ENCODE measurements around the gene RTN4. TPM values are rescaled to one million over a fixed set of nuclear protein-coding genes. Genes with fewer than 3 reads are reported as not detected.

The RTN4 gene
- polyA plus RNA-seq, 3 donors = 111 to 163 (median 158) TPM

- no peak overlapping the region for H3K4me2 ChIP-seq (replicated peaks; ENCODE audit: extremely low read depth, low read length, poor library complexity, severe bottlenecking)
- Mint-ChIP-seq H3K36me3 (peaks cover 28 to 29% of the 10 kb centered on the region in 2 donors), H3K4me3 (no peak overlapping the region), H3K27me3 (ENCODE audit: low read depth in 3 of 3) (no peaks in the 10 kb centered on the region), H3K4me1 (peaks cover 2% of the 10 kb centered on the region), H3K27ac (no peak overlapping the region), H3K9me3 (no peaks in the 10 kb centered on the region)
- no peak overlapping the region for H2AFZ ChIP-seq (ENCODE audit: insufficient read depth, low read depth, low read length, poor library complexity, severe bottlenecking)
- no peak for DNase-seq
- no peaks in the 10 kb centered on the region for H3K27me3 ChIP-seq (ENCODE audit: control insufficient read depth in 2 of 2, insufficient read depth in 2 of 2, low read length in 2 of 2)
- peaks cover 30 to 43% of the 10 kb centered on the region in 2 donors for H3K36me3 ChIP-seq (replicated peaks in 1 of 2; ENCODE audit: control insufficient read depth in 1 of 2, insufficient read depth in 2 of 2, low read length in 2 of 2)
- H3K27ac ChIP-seq (ENCODE audit: low read depth in 1 of 2, low read length in 2 of 2) = no peak overlapping the region
- peaks cover 100% of the 10 kb centered on the region for H4K20me1 ChIP-seq (ENCODE audit: insufficient read depth, low read length)
- H3K79me2 ChIP-seq (ENCODE audit: insufficient read depth, low read length) = peaks cover 100% of the 10 kb centered on the region
- TF ChIP-seq CTCF (IDR thresholded peaks at IDR 0.05) = no peak
- no peak overlapping the region for H3K9ac ChIP-seq (ENCODE audit: insufficient read depth, low read length, poor library complexity, severe bottlenecking)
- intact Hi-C loops (cut with micrococcal nuclease) = no loop called here
- 100% methylated on average over 1 of the region's 3 CpGs for WGBS (ENCODE audit: insufficient coverage)
- no peaks in the 10 kb centered on the region for H3K9me3 ChIP-seq (replicated peaks in 1 of 2; ENCODE audit: control insufficient read depth in 1 of 2, insufficient read depth in 1 of 2, low read length in 2 of 2)
- H3K4me1 ChIP-seq (ENCODE audit: control insufficient read depth in 1 of 2, insufficient read depth in 2 of 2, low read length in 2 of 2) = no peaks in the 10 kb centered on the region
- no peak overlapping the region for H3K4me3 ChIP-seq (replicated peaks in 1 of 3; ENCODE audit: low read depth in 2 of 3, low read length in 3 of 3)
Measured at GRCh38 chr2:54988612-54989011, 61.6 kb downstream of the RTN4 start.

- no peak for TF ChIP-seq CTCF (IDR thresholded peaks at IDR 0.05)
- Histone ChIP-seq H2AFZ (ENCODE audit: insufficient read depth, low read depth, low read length, poor library complexity, severe bottlenecking) (no peak overlapping the region), H3K27me3 (ENCODE audit: control insufficient read depth in 2 of 2, insufficient read depth in 2 of 2, low read length in 2 of 2) (no peaks in the 10 kb centered on the region), H3K79me2 (ENCODE audit: insufficient read depth, low read length) (peaks cover 94% of the 10 kb centered on the region), H3K36me3 (replicated peaks in 1 of 2; ENCODE audit: control insufficient read depth in 1 of 2, insufficient read depth in 2 of 2, low read length in 2 of 2) (peaks cover 44 to 62% of the 10 kb centered on the region in 2 donors), H3K9me3 (replicated peaks in 1 of 2; ENCODE audit: control insufficient read depth in 1 of 2, insufficient read depth in 1 of 2, low read length in 2 of 2) (no peaks in the 10 kb centered on the region), H3K4me2 (replicated peaks; ENCODE audit: extremely low read depth, low read length, poor library complexity, severe bottlenecking) (no peak overlapping the region), H4K20me1 (ENCODE audit: insufficient read depth, low read length) (peaks cover 99% of the 10 kb centered on the region), H3K4me1 (ENCODE audit: control insufficient read depth in 1 of 2, insufficient read depth in 2 of 2, low read length in 2 of 2) (no peaks in the 10 kb centered on the region), H3K9ac (ENCODE audit: insufficient read depth, low read length, poor library complexity, severe bottlenecking) (no peak overlapping the region), H3K27ac (ENCODE audit: low read depth in 1 of 2, low read length in 2 of 2) (no peak overlapping the region), H3K4me3 (replicated peaks in 1 of 3; ENCODE audit: low read depth in 2 of 3, low read length in 3 of 3) (no peak overlapping the region)
- intact Hi-C loops (cut with micrococcal nuclease) = no loop called here
- no peak for DNase-seq
- Mint-ChIP-seq H3K9me3 (no peaks in the 10 kb centered on the region), H3K36me3 (peaks cover 40 to 46% of the 10 kb centered on the region in 2 donors), H3K4me1 (peaks cover 2% of the 10 kb centered on the region), H3K27me3 (ENCODE audit: low read depth in 3 of 3) (no peaks in the 10 kb centered on the region), H3K27ac (peak overlapping the region in 1 of 7 donors; percentile 53), H3K4me3 (no peak overlapping the region)
- 93% methylated on average over 3 of the region's 3 CpGs for WGBS (ENCODE audit: insufficient coverage)
Measured at GRCh38 chr2:54986264-54986663, 64.0 kb downstream of the RTN4 start.
